Epithelial cell of proximal tubule (primary cell): ENCODE results near the gene DUSP11. TPM values are rescaled to one million over a fixed set of nuclear protein-coding genes. Genes with fewer than 3 reads are reported as not detected.
"Not testable (repeated sequence)": the region's sequence is repeated elsewhere in the genome, so short reads cannot be mapped to it uniquely, and the experiment has no call there.

Experiments used
- DNase-seq: peaks from one replicate; pipeline ENCODE4 v3.0.0-alpha.2; 2011; ENCODE audit warnings: low read depth
- H3K4me3 ChIP-seq: 2 replicates; pipeline ENCODE4 v1.5.1; 2011; ENCODE audit warnings: low read depth, mild to moderate bottlenecking, low read length
- CTCF ChIP-seq: conservative IDR thresholded peaks from 2 replicates; pipeline ENCODE4 v1.5.1; 2012; ENCODE audit warnings: low read depth, mild to moderate bottlenecking, low read length
- total RNA-seq: library from RNA; depleted of rRNA; stranded (reverse); fragments of >200 nt; gene quantifications from 2 replicates; pipeline ENCODE4 v1.2.3, GENCODE V29; 2015

DUSP11 gene
- total RNA-seq, 1 donor from 2014 or later: 20.9 TPM

- H3K4me3 ChIP-seq: no peak overlapping the region
- DNase-seq: no peak
- no peak for TF ChIP-seq CTCF
Measured at GRCh38 chr2:73812635-73813034, 32.7 kb upstream of the DUSP11 start.

DNA sequence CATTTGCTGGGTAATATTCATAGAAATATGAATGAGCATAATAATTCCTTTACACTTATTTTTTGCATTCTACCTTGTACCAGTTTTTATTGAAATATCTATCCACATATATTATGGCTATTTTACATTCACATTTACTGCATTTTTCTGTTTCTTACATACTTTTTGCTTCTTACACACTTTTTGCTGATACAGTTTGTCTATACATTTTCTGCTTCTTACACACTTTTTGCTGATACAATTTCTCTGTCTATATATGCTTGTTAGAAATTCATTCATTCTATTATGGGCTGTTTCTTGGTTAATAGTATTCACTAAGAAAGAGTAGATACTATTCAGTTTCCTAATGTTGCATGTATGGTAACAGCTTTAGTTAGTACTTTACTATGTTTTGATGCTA lies 32.0 kb upstream of the DUSP11 start:
- TF ChIP-seq CTCF: no peak
- no peak for DNase-seq

DNA sequence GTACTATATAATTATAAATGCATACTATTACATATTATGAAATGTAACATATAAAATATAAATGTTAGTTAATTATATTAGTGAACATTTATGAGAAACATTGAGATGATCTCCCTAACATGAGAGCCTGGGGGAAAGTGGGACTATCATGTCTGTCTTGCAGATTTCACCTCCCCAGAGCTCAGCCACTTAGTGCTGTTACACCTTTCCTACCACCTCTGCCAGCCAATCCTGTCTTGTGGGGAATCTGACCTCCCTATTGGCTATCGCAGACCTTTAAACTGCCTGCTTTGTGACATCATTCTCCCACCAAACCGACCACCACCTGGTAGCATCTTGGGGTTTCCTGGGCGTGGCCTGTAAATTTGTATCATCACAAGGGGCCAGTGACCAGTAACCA lies 4.0 kb upstream of the DUSP11 start, which contains the start of gene C2orf78:
Gene C2orf78 (plus strand): TSS at position 301 of the 400 bp plus-strand sequence. CDS start 127 bp downstream, outside the sequence.
- H3K4me3 ChIP-seq: not testable (repeated sequence)

More for the DNA sequence above, 32.0 kb upstream of the DUSP11 start:
- no peak overlapping the region for H3K4me3 ChIP-seq

DNA sequence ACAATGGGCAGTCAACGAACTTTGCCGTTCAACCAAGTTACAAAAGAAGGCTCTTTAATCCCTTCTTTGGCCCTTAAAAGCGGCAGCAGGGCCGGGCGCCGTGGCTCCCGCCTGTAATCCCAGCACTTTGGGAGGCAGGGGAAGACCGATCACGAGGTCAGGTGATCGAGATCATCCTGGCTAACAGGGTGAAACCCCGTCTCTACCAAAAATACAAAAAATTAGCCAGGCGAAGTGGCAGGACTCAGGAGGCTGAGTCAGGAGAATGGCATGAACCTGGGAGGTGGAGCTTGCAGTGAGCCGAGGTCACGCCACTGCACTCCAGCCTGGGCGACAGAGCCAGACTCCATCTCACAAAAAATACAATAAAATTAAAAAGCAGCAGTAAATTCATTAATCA lies 3.5 kb upstream of the DUSP11 start:
- not testable (repeated sequence) for DNase-seq, H3K4me3 ChIP-seq

More for the DNA sequence above, 4.0 kb upstream of the DUSP11 start, which contains the start of gene C2orf78:
- DNase-seq: not testable (repeated sequence)

GRCh38 chr2:73780237-73780582 lies 307 bp upstream of the DUSP11 start:
- peak overlapping the region; percentile 99 for H3K4me3 ChIP-seq
- TF ChIP-seq CTCF: no peak
- DNase-seq: no peak

- not testable (repeated sequence) for DNase-seq
- H3K4me3 ChIP-seq: peak overlapping the region; percentile 99
Measured at GRCh38 chr2:73778867-73779466, 936 bp downstream of the DUSP11 start.

DNA sequence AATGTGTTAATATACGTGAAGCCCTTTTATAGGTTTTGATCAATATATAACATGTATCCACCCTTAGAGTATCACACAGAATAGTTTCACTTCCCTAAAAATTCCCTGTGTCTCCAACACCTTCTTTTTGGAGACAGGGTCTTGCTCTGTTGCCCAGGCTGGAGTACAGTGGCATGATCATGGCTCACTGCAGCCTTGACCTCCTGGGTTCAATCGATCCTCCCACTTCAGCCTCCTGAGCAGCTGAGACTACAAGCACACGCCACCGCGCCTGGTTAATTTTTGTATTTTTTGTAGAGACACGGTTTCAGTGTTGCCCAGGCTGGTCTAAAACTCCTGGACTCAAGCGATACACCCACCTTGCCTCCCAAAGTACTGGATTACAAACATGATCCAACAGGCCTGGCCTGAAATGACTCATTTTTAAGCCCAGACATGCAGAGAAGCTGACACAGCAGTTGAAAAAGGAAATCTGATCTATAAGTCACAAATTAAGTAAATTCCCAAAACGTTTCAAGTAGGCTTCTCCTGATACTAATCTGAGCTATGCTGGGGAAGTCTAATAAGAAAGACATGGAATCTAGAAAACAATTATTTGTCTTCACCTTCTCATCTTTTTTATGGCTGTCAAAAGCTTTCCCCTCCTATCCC lies 2.9 kb downstream of the DUSP11 start:
- H3K4me3 ChIP-seq: no peak overlapping the region
- no peak for DNase-seq
- no peak for TF ChIP-seq CTCF

GRCh38 chr2:73776381-73776780 lies 3.5 kb downstream of the DUSP11 start:
- no peak for TF ChIP-seq CTCF
- H3K4me3 ChIP-seq: no peak overlapping the region
- no peak for DNase-seq
